HG03469 (cell line): ENCODE measurements around the gene ASS1.

Experiments
- ATAC-seq: cut with Tn5 transposase; IDR thresholded peaks from one replicate; pipeline ENCODE4 v1.9.1; 2021; ENCODE audit warnings: mild to moderate bottlenecking, moderate library complexity, moderate number of reproducible peaks; ENCODE audit not compliant: unreplicated experiment

ASS1 gene

DNA sequence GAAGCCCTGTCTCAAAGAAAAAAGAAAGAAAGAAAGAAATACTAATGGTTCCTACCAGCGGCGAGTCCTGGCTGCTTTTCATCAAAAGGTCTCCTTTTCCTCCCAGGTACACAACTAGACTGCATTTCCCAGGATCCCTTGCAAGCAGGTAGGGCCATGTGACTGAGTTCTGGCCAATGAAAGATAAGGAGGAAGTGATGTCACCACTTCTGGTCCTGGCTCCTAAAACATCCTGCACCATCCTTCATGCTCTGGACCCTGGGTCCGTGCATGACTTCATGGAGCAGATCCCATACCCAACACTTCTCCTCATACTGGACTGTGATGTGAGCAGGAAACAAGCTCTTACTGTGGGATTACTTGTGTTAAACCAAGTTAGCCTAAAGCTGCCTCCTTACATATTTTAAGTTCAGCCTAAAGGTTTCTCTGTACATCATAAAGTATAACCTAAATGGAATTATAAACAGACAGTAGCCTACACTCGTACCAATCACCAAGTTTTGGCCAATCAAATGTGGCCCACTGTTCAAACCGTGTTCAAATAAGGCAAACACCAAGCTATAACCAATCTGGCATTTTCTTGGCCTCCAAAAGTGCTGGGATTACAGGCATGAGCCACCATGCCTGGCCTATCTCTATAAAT is 104.5 kb downstream of the ASS1 start:
- ATAC-seq: no peak
